Lower lobe of right lung (tissue), 2 donors: ENCODE data around the gene FCAMR. TPM values are rescaled to one million over a fixed set of nuclear protein-coding genes. Genes with fewer than 3 reads are reported as not detected.

Experiments
- ATAC-seq, 2 donors: fragments of 200-7000 bp; cut with Tn5 transposase; one replicate each; pipeline ENCODE4 v1.9.1; 2020 to 2022; ENCODE audit warnings: mild to moderate bottlenecking in 2 of 2, moderate library complexity in 2 of 2
- DNase-seq: peaks from one replicate; pipeline ENCODE4 v3.0.0-alpha.2; 2020
- H3K27ac ChIP-seq: fragments of 200-600 bp; one replicate; pipeline ENCODE4 v1.8.0; 2022
- H3K27me3 ChIP-seq: fragments of 200-600 bp; one replicate; pipeline ENCODE4 v1.8.0; 2022; ENCODE audit warnings: low read depth
- H3K36me3 ChIP-seq: fragments of 200-600 bp; one replicate; pipeline ENCODE4 v1.8.0; 2022; ENCODE audit warnings: mild to moderate bottlenecking
- H3K4me1 ChIP-seq: fragments of 200-600 bp; one replicate; pipeline ENCODE4 v1.8.0; 2022
- H3K4me3 ChIP-seq: fragments of 200-600 bp; one replicate; pipeline ENCODE4 v1.8.0; 2022; ENCODE audit warnings: mild to moderate bottlenecking
- H3K9me3 ChIP-seq: fragments of 200-600 bp; one replicate; pipeline ENCODE4 v1.8.0; 2022
- intact Hi-C: fragments of 100-400 bp; cut with DNase I; formaldehyde crosslinking; loops from one replicate; pipeline ENCODE4 v1.11.0; 2022
- total RNA-seq: library from RNA; stranded (reverse); fragmentation: NEBNext Ultra II Directional; extraction: Animal tissue kit (Norgen Biotek cat#: 25700); gene quantifications from one replicate; pipeline ENCODE4 v1.2.1, GENCODE V29; 2021
- TF ChIP-seq, protein P1 (sequence below): fragments of 200-600 bp; IDR thresholded peaks from one replicate; pipeline ENCODE4 v1.8.0; 2022; ENCODE audit warnings: antibody characterized with exemption, mild to moderate bottlenecking
- donor health status: DM: no; HTN: yes; CAD: no; lungs with severe emphysema.

FCAMR gene
- total RNA-seq, 1 donor from 2014 or later: not detected

DNA sequence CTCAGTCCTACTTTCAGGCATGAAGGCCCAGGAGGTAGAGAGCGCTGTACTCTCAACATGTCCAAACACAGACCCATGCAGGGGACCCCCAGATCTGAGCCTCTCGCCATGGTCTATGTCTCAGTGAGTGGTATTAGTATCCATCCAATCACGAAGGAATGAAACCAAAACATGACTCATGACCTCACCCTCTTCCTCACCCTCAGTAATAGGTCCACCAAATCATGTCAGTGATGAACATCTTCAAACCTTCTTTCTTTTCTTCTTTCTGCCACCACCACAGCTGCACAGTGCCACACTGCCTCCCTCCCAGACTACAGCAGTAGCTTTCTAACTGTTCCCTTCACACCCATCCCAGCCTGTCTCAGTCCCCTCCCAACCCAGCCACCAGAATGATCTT lies 45.5 kb upstream of the FCAMR start:
- H3K27ac ChIP-seq: no peak overlapping the region
- ATAC-seq (no peak), DNase-seq (no peak)
- peaks cover 23% of the 10 kb centered on the region for H3K4me1 ChIP-seq
- peaks cover 3% of the 10 kb centered on the region for H3K27me3 ChIP-seq
- H3K9me3 ChIP-seq: no peaks in the 10 kb centered on the region
- TF ChIP-seq, protein P1, sequence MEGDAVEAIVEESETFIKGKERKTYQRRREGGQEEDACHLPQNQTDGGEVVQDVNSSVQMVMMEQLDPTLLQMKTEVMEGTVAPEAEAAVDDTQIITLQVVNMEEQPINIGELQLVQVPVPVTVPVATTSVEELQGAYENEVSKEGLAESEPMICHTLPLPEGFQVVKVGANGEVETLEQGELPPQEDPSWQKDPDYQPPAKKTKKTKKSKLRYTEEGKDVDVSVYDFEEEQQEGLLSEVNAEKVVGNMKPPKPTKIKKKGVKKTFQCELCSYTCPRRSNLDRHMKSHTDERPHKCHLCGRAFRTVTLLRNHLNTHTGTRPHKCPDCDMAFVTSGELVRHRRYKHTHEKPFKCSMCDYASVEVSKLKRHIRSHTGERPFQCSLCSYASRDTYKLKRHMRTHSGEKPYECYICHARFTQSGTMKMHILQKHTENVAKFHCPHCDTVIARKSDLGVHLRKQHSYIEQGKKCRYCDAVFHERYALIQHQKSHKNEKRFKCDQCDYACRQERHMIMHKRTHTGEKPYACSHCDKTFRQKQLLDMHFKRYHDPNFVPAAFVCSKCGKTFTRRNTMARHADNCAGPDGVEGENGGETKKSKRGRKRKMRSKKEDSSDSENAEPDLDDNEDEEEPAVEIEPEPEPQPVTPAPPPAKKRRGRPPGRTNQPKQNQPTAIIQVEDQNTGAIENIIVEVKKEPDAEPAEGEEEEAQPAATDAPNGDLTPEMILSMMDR: no peak
- intact Hi-C loops: no loop called here
- no peaks in the 10 kb centered on the region for H3K36me3 ChIP-seq
- no peak overlapping the region for H3K4me3 ChIP-seq

DNA sequence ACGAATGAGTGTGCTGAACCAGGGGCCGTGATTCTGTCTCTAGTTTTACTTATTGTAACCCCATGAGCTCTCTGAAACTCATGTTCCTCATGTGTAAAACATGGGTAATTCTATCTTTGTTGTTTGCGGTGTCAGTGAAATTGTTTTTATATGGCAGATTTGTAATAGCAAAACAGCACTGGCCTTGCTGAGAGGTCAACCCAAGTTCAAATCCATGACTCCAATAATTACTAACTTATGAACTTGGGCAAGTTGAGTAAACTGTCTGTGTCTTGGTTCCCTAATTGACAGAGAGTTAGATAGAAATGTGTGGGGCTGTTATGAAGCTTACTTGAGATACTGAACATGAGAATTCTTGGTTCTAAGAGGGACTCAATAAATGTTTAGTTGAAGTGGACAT lies 44.5 kb upstream of the FCAMR start:
- intact Hi-C loops: no loop called here
- Histone ChIP-seq H3K27me3 (peaks cover 3% of the 10 kb centered on the region), H3K27ac (no peak overlapping the region), H3K4me3 (no peak overlapping the region), H3K9me3 (no peaks in the 10 kb centered on the region), H3K36me3 (no peaks in the 10 kb centered on the region), H3K4me1 (peaks cover 20% of the 10 kb centered on the region)
- DNase-seq: no peak
- no peak for ATAC-seq
- TF ChIP-seq, protein P1: no peak

GRCh38 chr1:207013321-207014085 lies 43.2 kb upstream of the FCAMR start:
- peaks cover 3% of the 10 kb centered on the region for H3K27me3 ChIP-seq
- TF ChIP-seq, protein P1: no peak
- DNase-seq (no peak), ATAC-seq (no peak)
- no peak overlapping the region for H3K4me3 ChIP-seq
- H3K27ac ChIP-seq: no peak overlapping the region
- intact Hi-C loops: no loop called here
- no peaks in the 10 kb centered on the region for H3K36me3 ChIP-seq
- H3K4me1 ChIP-seq: peaks cover 18% of the 10 kb centered on the region
- H3K9me3 ChIP-seq: no peaks in the 10 kb centered on the region

GRCh38 chr1:207010726-207011125 lies 40.5 kb upstream of the FCAMR start:
- peak overlapping the region; percentile 72 for H3K27ac ChIP-seq
- DNase-seq (no peak), ATAC-seq (peak; percentile 51 to 69)
- H3K4me1 ChIP-seq: peaks cover 22% of the 10 kb centered on the region
- H3K9me3 ChIP-seq: no peaks in the 10 kb centered on the region
- TF ChIP-seq, protein P1: no peak
- H3K36me3 ChIP-seq: no peaks in the 10 kb centered on the region
- intact Hi-C loops: no loop called here
- H3K4me3 ChIP-seq: no peak overlapping the region
- H3K27me3 ChIP-seq: peaks cover 3% of the 10 kb centered on the region

GRCh38 chr1:207009945-207010344 lies 39.7 kb upstream of the FCAMR start:
- Histone ChIP-seq H3K9me3 (no peaks in the 10 kb centered on the region), H3K4me3 (no peak overlapping the region), H3K27ac (peak overlapping the region; percentile 72), H3K27me3 (peaks cover 3% of the 10 kb centered on the region), H3K36me3 (no peaks in the 10 kb centered on the region), H3K4me1 (peaks cover 29% of the 10 kb centered on the region)
- peak; percentile 83 to 87 for ATAC-seq
- DNase-seq: peak; percentile 64
- intact Hi-C loops: no loop called here
- TF ChIP-seq, protein P1: no peak
